ENCODE data around the gene MAN1A1.

Gene MAN1A1

DNA sequence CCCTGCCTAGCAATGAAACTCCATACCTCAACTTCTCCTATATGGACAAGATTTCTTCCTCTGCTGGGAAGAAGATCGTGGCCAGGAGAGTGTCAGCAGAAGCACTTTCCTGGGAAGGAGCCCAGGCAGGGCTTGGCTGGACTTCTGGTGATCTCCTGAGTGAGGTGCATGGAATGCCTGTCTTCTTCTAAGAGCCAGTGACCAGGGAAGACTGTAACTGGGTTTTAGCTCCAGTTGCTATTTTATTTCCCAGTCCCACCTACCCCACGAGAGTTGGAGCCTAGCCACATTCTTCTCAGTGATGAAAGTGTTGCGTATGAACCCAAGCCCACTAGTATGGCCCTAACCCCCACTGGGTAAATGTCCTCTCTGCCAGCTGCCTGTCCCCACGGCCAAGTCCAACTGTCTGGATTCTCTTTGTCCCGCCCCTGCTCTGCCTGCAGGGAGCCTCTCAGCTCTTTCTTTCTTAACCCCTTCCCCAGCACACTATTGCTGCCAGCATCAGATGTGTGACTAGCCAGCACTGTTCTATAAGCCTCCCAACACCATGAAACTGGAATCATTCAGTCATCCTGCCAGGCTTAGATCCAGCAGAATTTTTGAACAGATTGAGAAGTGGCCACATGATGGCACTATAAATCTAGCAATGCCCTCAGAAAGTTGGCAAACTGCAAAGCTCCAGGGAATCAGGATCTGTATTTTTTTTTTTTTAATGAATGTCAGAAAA, 201.3 kb downstream of the MAN1A1 start:
- no peaks in the 10 kb centered on the region for H3K9me2 ChIP-seq (replicated peaks; ENCODE audit: control insufficient read depth, low read length)
- H3K4me1 ChIP-seq (ENCODE audit: control insufficient read depth, low read length) = no peaks in the 10 kb centered on the region
- H3K4me2 ChIP-seq (ENCODE audit: low read length) = no peak overlapping the region
- H3K4me3 ChIP-seq (ENCODE audit: low read length) = no peak overlapping the region
- H3K79me2 ChIP-seq (ENCODE audit: control insufficient read depth, low read length) = no peaks in the 10 kb centered on the region
- TF ChIP-seq, protein P1, sequence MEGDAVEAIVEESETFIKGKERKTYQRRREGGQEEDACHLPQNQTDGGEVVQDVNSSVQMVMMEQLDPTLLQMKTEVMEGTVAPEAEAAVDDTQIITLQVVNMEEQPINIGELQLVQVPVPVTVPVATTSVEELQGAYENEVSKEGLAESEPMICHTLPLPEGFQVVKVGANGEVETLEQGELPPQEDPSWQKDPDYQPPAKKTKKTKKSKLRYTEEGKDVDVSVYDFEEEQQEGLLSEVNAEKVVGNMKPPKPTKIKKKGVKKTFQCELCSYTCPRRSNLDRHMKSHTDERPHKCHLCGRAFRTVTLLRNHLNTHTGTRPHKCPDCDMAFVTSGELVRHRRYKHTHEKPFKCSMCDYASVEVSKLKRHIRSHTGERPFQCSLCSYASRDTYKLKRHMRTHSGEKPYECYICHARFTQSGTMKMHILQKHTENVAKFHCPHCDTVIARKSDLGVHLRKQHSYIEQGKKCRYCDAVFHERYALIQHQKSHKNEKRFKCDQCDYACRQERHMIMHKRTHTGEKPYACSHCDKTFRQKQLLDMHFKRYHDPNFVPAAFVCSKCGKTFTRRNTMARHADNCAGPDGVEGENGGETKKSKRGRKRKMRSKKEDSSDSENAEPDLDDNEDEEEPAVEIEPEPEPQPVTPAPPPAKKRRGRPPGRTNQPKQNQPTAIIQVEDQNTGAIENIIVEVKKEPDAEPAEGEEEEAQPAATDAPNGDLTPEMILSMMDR (IDR thresholded peaks at IDR 0.05; ENCODE audit: low read depth, low read length, poor library complexity, severe bottlenecking) = peak; percentile 58
- no peak for TF ChIP-seq EZH2phosphoT487 (IDR thresholded peaks at IDR 0.05; ENCODE audit: borderline replicate concordance, low read length)
- no peaks in the 10 kb centered on the region for H3K9me3 ChIP-seq (ENCODE audit: control insufficient read depth, insufficient read depth, low read length)
- no peaks in the 10 kb centered on the region for H3K27me3 ChIP-seq (ENCODE audit: control insufficient read depth, low read length)
- no peaks in the 10 kb centered on the region for H4K20me1 ChIP-seq (ENCODE audit: control insufficient read depth, insufficient read depth, low read depth, low read length)
- no peaks in the 10 kb centered on the region for H3F3A ChIP-seq (ENCODE audit: control insufficient read depth, insufficient read depth)
- H3K36me3 ChIP-seq (ENCODE audit: control insufficient read depth, low read length) = no peaks in the 10 kb centered on the region
- H3K27ac ChIP-seq (ENCODE audit: low read depth, low read length) = no peak overlapping the region

- Histone ChIP-seq H3K4me2 (ENCODE audit: low read length) (no peak overlapping the region), H3K4me3 (ENCODE audit: low read length) (no peak overlapping the region), H3K4me1 (ENCODE audit: control insufficient read depth, low read length) (no peaks in the 10 kb centered on the region), H3K27me3 (ENCODE audit: control insufficient read depth, low read length) (no peaks in the 10 kb centered on the region), H3K9me3 (ENCODE audit: control insufficient read depth, insufficient read depth, low read length) (no peaks in the 10 kb centered on the region), H3K79me2 (ENCODE audit: control insufficient read depth, low read length) (no peaks in the 10 kb centered on the region), H3K27ac (ENCODE audit: low read depth, low read length) (no peak overlapping the region), H3K9me2 (replicated peaks; ENCODE audit: control insufficient read depth, low read length) (no peaks in the 10 kb centered on the region), H4K20me1 (ENCODE audit: control insufficient read depth, insufficient read depth, low read depth, low read length) (no peaks in the 10 kb centered on the region), H3F3A (ENCODE audit: control insufficient read depth, insufficient read depth) (no peaks in the 10 kb centered on the region), H3K36me3 (ENCODE audit: control insufficient read depth, low read length) (no peaks in the 10 kb centered on the region)
- TF ChIP-seq, protein P1 (IDR thresholded peaks at IDR 0.05; ENCODE audit: low read depth, low read length, poor library complexity, severe bottlenecking) = no peak
- no peak for TF ChIP-seq EZH2phosphoT487 (IDR thresholded peaks at IDR 0.05; ENCODE audit: borderline replicate concordance, low read length)
Observed at GRCh38 chr6:119147101-119148053, 202.2 kb downstream of the MAN1A1 start.

- H4K20me1 ChIP-seq (ENCODE audit: control insufficient read depth, insufficient read depth, low read depth, low read length) = no peaks in the 10 kb centered on the region
- H3K36me3 ChIP-seq (ENCODE audit: control insufficient read depth, low read length) = no peaks in the 10 kb centered on the region
- no peaks in the 10 kb centered on the region for H3K9me2 ChIP-seq (replicated peaks; ENCODE audit: control insufficient read depth, low read length)
- no peak overlapping the region for H3K4me3 ChIP-seq (ENCODE audit: low read length)
- no peak overlapping the region for H3K27ac ChIP-seq (ENCODE audit: low read depth, low read length)
- no peaks in the 10 kb centered on the region for H3K27me3 ChIP-seq (ENCODE audit: control insufficient read depth, low read length)
- H3K4me2 ChIP-seq (ENCODE audit: low read length) = no peak overlapping the region
- no peak for TF ChIP-seq EZH2phosphoT487 (IDR thresholded peaks at IDR 0.05; ENCODE audit: borderline replicate concordance, low read length)
- TF ChIP-seq, protein P1 (IDR thresholded peaks at IDR 0.05; ENCODE audit: low read depth, low read length, poor library complexity, severe bottlenecking) = no peak
- no peaks in the 10 kb centered on the region for H3F3A ChIP-seq (ENCODE audit: control insufficient read depth, insufficient read depth)
- no peaks in the 10 kb centered on the region for H3K79me2 ChIP-seq (ENCODE audit: control insufficient read depth, low read length)
- H3K9me3 ChIP-seq (ENCODE audit: control insufficient read depth, insufficient read depth, low read length) = no peaks in the 10 kb centered on the region
- H3K4me1 ChIP-seq (ENCODE audit: control insufficient read depth, low read length) = no peaks in the 10 kb centered on the region
Observed at GRCh38 chr6:119145111-119145510, 204.4 kb downstream of the MAN1A1 start.
